Astrocyte (in vitro differentiated cells and primary cell): ENCODE measurements around the gene HBM.
"Not testable (repeated sequence)": the region's sequence is repeated elsewhere in the genome, so short reads cannot be mapped to it uniquely, and the experiment has no call there.

Experiments used
- EZH2 ChIP-seq: IDR thresholded peaks from 2 replicates; pipeline ENCODE4 v1.6.1; 2012; ENCODE audit warnings: mild to moderate bottlenecking, low read length, inconsistent platforms; ENCODE audit not compliant: insufficient read depth
- TF ChIP-seq, protein P1 (sequence below): IDR thresholded peaks from 2 replicates; pipeline ENCODE4 v1.5.1; 2011; ENCODE audit warnings: low read depth, mild to moderate bottlenecking, inconsistent platforms, low read length, moderate library complexity; ENCODE audit not compliant: insufficient read depth

DNA sequence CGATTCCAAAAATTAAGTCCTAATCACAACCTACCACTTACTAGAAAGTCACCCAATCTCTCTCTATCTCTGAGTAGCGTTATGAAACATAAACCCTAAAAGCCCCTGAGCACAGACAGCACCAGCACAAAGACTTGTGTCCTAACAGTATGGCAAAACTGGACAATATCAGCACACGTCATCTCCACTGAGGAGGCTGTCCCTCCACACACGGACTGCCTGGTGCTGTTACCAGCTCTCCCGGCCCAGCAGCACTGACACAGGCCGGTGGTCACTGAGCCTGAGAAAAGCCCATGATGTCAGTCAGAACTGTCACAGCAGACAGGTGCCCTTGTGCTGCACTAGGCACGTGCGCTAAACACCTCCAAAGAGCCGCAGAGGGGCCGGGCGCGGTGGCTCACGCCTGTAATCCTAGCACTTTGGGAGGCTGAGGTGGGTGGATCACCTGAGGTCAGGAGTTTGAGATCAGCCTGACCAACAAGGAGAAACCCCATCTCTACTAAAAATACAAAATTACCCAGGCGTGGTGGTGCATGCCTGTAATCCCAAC lies 45.9 kb downstream of the HBM start:
- TF ChIP-seq, protein P1, sequence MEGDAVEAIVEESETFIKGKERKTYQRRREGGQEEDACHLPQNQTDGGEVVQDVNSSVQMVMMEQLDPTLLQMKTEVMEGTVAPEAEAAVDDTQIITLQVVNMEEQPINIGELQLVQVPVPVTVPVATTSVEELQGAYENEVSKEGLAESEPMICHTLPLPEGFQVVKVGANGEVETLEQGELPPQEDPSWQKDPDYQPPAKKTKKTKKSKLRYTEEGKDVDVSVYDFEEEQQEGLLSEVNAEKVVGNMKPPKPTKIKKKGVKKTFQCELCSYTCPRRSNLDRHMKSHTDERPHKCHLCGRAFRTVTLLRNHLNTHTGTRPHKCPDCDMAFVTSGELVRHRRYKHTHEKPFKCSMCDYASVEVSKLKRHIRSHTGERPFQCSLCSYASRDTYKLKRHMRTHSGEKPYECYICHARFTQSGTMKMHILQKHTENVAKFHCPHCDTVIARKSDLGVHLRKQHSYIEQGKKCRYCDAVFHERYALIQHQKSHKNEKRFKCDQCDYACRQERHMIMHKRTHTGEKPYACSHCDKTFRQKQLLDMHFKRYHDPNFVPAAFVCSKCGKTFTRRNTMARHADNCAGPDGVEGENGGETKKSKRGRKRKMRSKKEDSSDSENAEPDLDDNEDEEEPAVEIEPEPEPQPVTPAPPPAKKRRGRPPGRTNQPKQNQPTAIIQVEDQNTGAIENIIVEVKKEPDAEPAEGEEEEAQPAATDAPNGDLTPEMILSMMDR, result not testable (repeated sequence)
- TF ChIP-seq EZH2, result not testable (repeated sequence)
